Natural killer cell (primary cell): ENCODE results near the gene ALOX5. TPM values are rescaled to one million over a fixed set of nuclear protein-coding genes. Genes with fewer than 3 reads are reported as not detected.

Experiments
- ATAC-seq, 3 donors: fragments of 150-1000 bp in 2 of 3; fragments of 200-7000 bp in 1 of 3; cut with Tn5 transposase; 1 replicate in 1 of 3; 2 replicates in 2 of 3; pipeline ENCODE4 v1.10.0; 2021; ENCODE audit warnings: mild to moderate bottlenecking in 2 of 3, moderate library complexity in 2 of 3
- DNase-seq, 2 donors: peaks; one replicate each; pipeline versions ENCODE4 v3.0.0 to v3.0.0-alpha.2; 2013 to 2021; ENCODE audit warnings: mixed read lengths in 1 of 2
- H3K27ac ChIP-seq: one replicate; pipeline ENCODE4 v1.5.1; 2013; ENCODE audit warnings: mild to moderate bottlenecking, low read length
- H3K27me3 ChIP-seq: one replicate; pipeline ENCODE4 v1.6.1; 2013; ENCODE audit warnings: low read length; ENCODE audit not compliant: control insufficient read depth, insufficient read depth
- H3K36me3 ChIP-seq: one replicate; pipeline ENCODE4 v1.6.1; 2013; ENCODE audit warnings: low read length; ENCODE audit not compliant: control insufficient read depth, insufficient read depth
- H3K4me1 ChIP-seq: one replicate; pipeline ENCODE4 v1.6.1; 2013; ENCODE audit warnings: low read length; ENCODE audit not compliant: control insufficient read depth, insufficient read depth
- H3K4me3 ChIP-seq: one replicate; pipeline ENCODE4 v1.5.1; 2013; ENCODE audit warnings: low read length
- H3K9me3 ChIP-seq: one replicate; pipeline ENCODE4 v1.6.1; 2013; ENCODE audit warnings: low read length; ENCODE audit not compliant: control insufficient read depth, insufficient read depth
- H3K27ac Mint-ChIP-seq, 2 donors: one replicate each; pipeline ENCODE4 v1.8.0; 2022; ENCODE audit warnings: mild to moderate bottlenecking in 2 of 2, mixed read lengths in 2 of 2, moderate library complexity in 1 of 2
- H3K27me3 Mint-ChIP-seq, 2 donors: one replicate each; pipeline ENCODE4 v1.8.0; 2022; ENCODE audit warnings: low read depth in 2 of 2, mixed read lengths in 2 of 2
- H3K36me3 Mint-ChIP-seq: one replicate; pipeline ENCODE4 v1.8.0; 2022; ENCODE audit warnings: mixed read lengths
- H3K4me1 Mint-ChIP-seq, 2 donors: one replicate each; pipeline ENCODE4 v1.8.0; 2022; ENCODE audit warnings: mixed read lengths in 2 of 2
- H3K4me3 Mint-ChIP-seq: one replicate; pipeline ENCODE4 v1.8.0; 2022; ENCODE audit warnings: mild to moderate bottlenecking, moderate library complexity, mixed read lengths
- H3K9me3 Mint-ChIP-seq, 2 donors: one replicate each; pipeline ENCODE4 v1.8.0; 2022; ENCODE audit warnings: mixed read lengths in 2 of 2
- WGBS: methylation state at CpG from one replicate; pipeline ENCODE4 v1.1.7; 2013; ENCODE audit warnings: missing lambda C conversion rate; ENCODE audit not compliant: insufficient coverage; 5-methylcytosine and 5-hydroxymethylcytosine counted together
- intact Hi-C: fragments of 100-400 bp; cut with micrococcal nuclease; formaldehyde crosslinking; loops from one replicate; pipeline ENCODE4 v1.14.2; 2022
- total RNA-seq, 4 donors: library from RNA; stranded (reverse); fragments of 120-200 nt in 1 of 4; gene quantifications; one replicate each; pipeline versions ENCODE4 v1.2.3 to v1.2.4, GENCODE V29; 2013 to 2022
- TF ChIP-seq, protein P1 (sequence below): fragments of 200-600 bp; IDR thresholded peaks from one replicate; pipeline ENCODE4 v1.8.0; 2022; ENCODE audit warnings: antibody characterized with exemption

Gene ALOX5
- total RNA-seq, 3 donors from 2014 or later (not counting 1 experiment from before 2014, with no cell fraction given), result 8.6 to 93.5 (median 12.4) TPM

DNA sequence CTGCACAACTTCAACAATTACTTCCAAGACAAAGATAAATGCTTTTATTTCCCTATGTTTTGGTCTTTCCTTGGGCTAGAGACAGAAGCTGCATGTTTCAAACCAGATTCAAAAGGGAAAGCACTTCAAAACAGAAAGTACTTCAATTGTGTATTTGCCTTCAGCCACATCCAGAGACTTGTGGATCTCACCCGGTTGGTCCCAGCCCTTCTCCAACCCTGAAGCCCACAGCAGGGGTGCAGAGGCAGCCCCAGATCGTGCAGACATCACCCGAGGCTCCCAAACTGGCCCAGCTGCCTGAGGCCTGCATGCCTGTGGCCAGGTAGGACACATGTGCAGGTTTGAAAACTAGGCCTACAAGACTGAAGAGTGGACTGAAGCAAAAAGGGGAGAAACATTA is 80.8 kb downstream of the ALOX5 start:
- H3K4me3 ChIP-seq, result no peak overlapping the region
- no peaks in the 10 kb centered on the region for H3K4me1 ChIP-seq
- H3K9me3 Mint-ChIP-seq, result no peaks in the 10 kb centered on the region
- H3K27ac ChIP-seq, result no peak overlapping the region
- no peak for DNase-seq
- H3K27ac Mint-ChIP-seq, result peak overlapping the region in 1 of 2 donors; percentile 69
- H3K4me3 Mint-ChIP-seq, result no peak overlapping the region
- H3K4me1 Mint-ChIP-seq, result peaks cover 0 to 8% of the 10 kb centered on the region in 2 donors
- H3K36me3 ChIP-seq, result peaks cover 44% of the 10 kb centered on the region
- intact Hi-C loops, result no loop called here
- H3K27me3 ChIP-seq, result no peaks in the 10 kb centered on the region
- H3K36me3 Mint-ChIP-seq, result no peaks in the 10 kb centered on the region
- ATAC-seq, result no peak
- TF ChIP-seq, protein P1, sequence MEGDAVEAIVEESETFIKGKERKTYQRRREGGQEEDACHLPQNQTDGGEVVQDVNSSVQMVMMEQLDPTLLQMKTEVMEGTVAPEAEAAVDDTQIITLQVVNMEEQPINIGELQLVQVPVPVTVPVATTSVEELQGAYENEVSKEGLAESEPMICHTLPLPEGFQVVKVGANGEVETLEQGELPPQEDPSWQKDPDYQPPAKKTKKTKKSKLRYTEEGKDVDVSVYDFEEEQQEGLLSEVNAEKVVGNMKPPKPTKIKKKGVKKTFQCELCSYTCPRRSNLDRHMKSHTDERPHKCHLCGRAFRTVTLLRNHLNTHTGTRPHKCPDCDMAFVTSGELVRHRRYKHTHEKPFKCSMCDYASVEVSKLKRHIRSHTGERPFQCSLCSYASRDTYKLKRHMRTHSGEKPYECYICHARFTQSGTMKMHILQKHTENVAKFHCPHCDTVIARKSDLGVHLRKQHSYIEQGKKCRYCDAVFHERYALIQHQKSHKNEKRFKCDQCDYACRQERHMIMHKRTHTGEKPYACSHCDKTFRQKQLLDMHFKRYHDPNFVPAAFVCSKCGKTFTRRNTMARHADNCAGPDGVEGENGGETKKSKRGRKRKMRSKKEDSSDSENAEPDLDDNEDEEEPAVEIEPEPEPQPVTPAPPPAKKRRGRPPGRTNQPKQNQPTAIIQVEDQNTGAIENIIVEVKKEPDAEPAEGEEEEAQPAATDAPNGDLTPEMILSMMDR, result no peak
- 88% methylated on average over 3 of the region's 3 CpGs for WGBS
- H3K27me3 Mint-ChIP-seq, result no peaks in the 10 kb centered on the region
- no peaks in the 10 kb centered on the region for H3K9me3 ChIP-seq

DNA sequence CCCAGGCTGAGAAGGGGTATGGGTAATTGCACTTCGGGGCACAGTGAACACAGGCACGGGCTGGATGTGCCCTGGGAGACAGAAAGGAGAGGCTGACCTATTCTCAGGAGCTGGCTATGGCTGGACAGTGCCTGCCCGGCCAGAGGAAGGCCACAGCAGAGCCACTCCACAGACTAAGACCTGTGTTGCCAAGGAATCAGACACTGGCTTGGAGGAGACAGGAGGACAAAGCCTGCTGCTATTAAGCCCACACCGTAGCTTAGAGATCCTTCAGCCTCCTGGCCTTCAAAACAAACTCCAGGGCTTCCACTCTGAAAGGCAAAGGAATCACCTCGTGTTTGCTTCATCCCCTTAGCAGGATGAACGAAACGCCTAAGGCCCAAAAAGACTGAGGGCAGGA is 82.2 kb downstream of the ALOX5 start:
- no peaks in the 10 kb centered on the region for H3K9me3 ChIP-seq
- peaks cover 48% of the 10 kb centered on the region for H3K36me3 ChIP-seq
- Mint-ChIP-seq H3K4me1 (peaks cover 0 to 13% of the 10 kb centered on the region in 2 donors), H3K27me3 (no peaks in the 10 kb centered on the region), H3K9me3 (no peaks in the 10 kb centered on the region), H3K36me3 (no peaks in the 10 kb centered on the region), H3K27ac (peak overlapping the region in 1 of 2 donors; percentile 69), H3K4me3 (no peak overlapping the region)
- H3K4me3 ChIP-seq, result no peak overlapping the region
- DNase-seq (no peak), ATAC-seq (no peak)
- 91% methylated on average over 7 of the region's 7 CpGs for WGBS
- H3K27me3 ChIP-seq, result no peaks in the 10 kb centered on the region
- TF ChIP-seq, protein P1, result no peak
- intact Hi-C loops, result no loop called here
- H3K27ac ChIP-seq, result no peak overlapping the region
- H3K4me1 ChIP-seq, result peaks cover 6% of the 10 kb centered on the region

DNA sequence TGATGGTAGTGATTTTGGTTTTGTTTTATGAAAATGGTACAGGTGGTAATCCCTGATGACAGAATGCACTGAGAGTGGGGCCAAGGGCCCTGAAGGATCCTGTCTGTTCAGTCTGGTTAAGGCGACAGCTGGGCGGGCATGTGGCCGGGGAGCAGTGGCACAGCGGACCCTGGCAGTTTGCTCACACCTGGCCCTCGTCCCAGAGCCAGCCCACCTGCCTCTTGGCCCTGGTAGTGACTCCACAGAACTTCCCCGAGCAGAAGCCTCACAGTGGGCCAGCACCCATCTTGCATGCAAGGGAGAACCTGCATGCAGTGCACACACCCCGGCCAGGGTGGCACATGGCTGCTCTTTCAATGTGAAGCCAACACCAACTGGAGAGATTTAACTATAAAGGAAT is 82.8 kb downstream of the ALOX5 start:
- DNase-seq (no peak), ATAC-seq (no peak)
- intact Hi-C loops, result no loop called here
- Histone ChIP-seq H3K27me3 (no peaks in the 10 kb centered on the region), H3K4me3 (no peak overlapping the region), H3K36me3 (peaks cover 48% of the 10 kb centered on the region), H3K4me1 (peaks cover 7% of the 10 kb centered on the region), H3K27ac (no peak overlapping the region), H3K9me3 (no peaks in the 10 kb centered on the region)
- Mint-ChIP-seq H3K36me3 (no peaks in the 10 kb centered on the region), H3K9me3 (no peaks in the 10 kb centered on the region), H3K4me3 (no peak overlapping the region), H3K27me3 (no peaks in the 10 kb centered on the region), H3K27ac (no peak overlapping the region), H3K4me1 (peaks cover 0 to 13% of the 10 kb centered on the region in 2 donors)
- TF ChIP-seq, protein P1, result no peak
- 93% methylated on average over 7 of the region's 7 CpGs for WGBS

DNA sequence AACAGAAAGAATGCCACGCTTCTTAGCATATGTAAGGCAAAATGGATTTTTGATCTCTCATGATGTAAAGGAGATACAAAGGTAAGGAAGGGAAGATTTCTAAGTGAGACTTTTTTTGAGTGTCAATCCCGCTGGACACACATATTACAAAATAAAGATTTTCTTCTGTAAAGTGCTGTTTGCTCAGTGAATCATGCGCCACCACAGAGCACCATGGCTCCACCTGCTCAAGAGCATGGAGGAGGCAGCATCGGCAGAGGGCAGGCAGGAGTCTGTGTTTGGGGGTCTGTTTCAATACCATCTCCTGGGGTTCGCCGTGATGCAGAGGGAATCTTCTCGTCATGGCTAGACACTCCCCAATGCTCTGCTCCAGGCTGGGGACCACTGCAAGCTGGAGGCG is 83.5 kb downstream of the ALOX5 start:
- DNase-seq (no peak), ATAC-seq (no peak)
- H3K27me3 Mint-ChIP-seq, result no peaks in the 10 kb centered on the region
- Histone ChIP-seq H3K27ac (no peak overlapping the region), H3K4me3 (no peak overlapping the region), H3K9me3 (no peaks in the 10 kb centered on the region), H3K27me3 (no peaks in the 10 kb centered on the region), H3K4me1 (peaks cover 7% of the 10 kb centered on the region), H3K36me3 (peaks cover 51% of the 10 kb centered on the region)
- H3K36me3 Mint-ChIP-seq, result no peaks in the 10 kb centered on the region
- intact Hi-C loops, result no loop called here
- no peak overlapping the region for H3K27ac Mint-ChIP-seq
- H3K4me1 Mint-ChIP-seq, result peaks cover 0 to 13% of the 10 kb centered on the region in 2 donors
- TF ChIP-seq, protein P1, result no peak
- no peaks in the 10 kb centered on the region for H3K9me3 Mint-ChIP-seq
- WGBS, result 97% methylated on average over 8 of the region's 8 CpGs
- H3K4me3 Mint-ChIP-seq, result no peak overlapping the region
